K562 (cell line): Measurements from ENCODE around the gene DYNLT4. TPM values are rescaled to one million over a fixed set of nuclear protein-coding genes. Genes with fewer than 3 reads are reported as not detected.

Experiments used
- ELF2 ChIP-seq: fragments of 250-450 bp; sonication (Bioruptor Pico); IDR thresholded peaks from 2 replicates; pipeline ENCODE4 v1.5.0; 2021; ENCODE audit warnings: mild to moderate bottlenecking
- NR4A1 ChIP-seq, 2 experiments: fragments of 250-450 bp in 1 of 2; fragments of 450-650 bp in 1 of 2; sonication (Bioruptor Pico) in 1 of 2; IDR thresholded peaks; 2 replicates each; pipeline versions ENCODE4 v1.4.0 to v1.6.1; 2016 to 2020; ENCODE audit warnings: mild to moderate bottlenecking in 2 of 2, missing compliant biosample characterization in 1 of 2, missing genetic modification characterization in 1 of 2, moderate library complexity in 1 of 2
- REST ChIP-seq, 2 experiments: fragments of 450-650 bp; formaldehyde crosslinking in 1 of 2; IDR thresholded peaks; 2 replicates each; pipeline versions ENCODE4 v1.4.0 to v1.6.1; 2014 to 2020; ENCODE audit warnings: mild to moderate bottlenecking in 2 of 2, borderline replicate concordance in 1 of 2, low read depth in 1 of 2
- ZNF511 ChIP-seq: sonication (generic); formaldehyde crosslinking; IDR thresholded peaks from 2 replicates; pipeline ENCODE4 v1.8.0; 2022; ENCODE audit warnings: mild to moderate bottlenecking, missing genetic modification reagents
- polyA plus RNA-seq, 8 experiments: library from polyadenylated mRNA; depleted of rRNA in 4 of 8; stranded (reverse) in 5 of 8; unstranded in 3 of 8; fragments of >200 nt; fragmentation: Nextera tagmentation in 2 of 8; fragmentation: Illumina TruSeq in 1 of 8; extraction: Ambion mirVana in 2 of 8; extraction: Trizol in 1 of 8; gene quantifications; 2 replicates each; pipeline versions ENCODE4 v1.2.1 to v1.2.3, GENCODE V29; 2011 to 2014; ENCODE audit warnings: inconsistent platforms in 1 of 8, missing spikeins in 1 of 8
- total RNA-seq, 7 experiments: library from RNA; depleted of rRNA in 6 of 7; stranded (reverse); fragments of >200 nt in 6 of 7; fragmentation: Illumina TruSeq in 2 of 7; extraction: Trizol in 2 of 7; gene quantifications; 2 replicates each; pipeline versions ENCODE4 v1.2.1 to v1.2.3, GENCODE V29; 2011 to 2021; ENCODE audit warnings: low replicate concordance in 1 of 7
- TF ChIP-seq, protein P1 (sequence below): fragments of 450-650 bp; IDR thresholded peaks from 2 replicates; pipeline ENCODE4 v1.7.1; 2018; ENCODE audit warnings: mild to moderate bottlenecking, low read depth; ENCODE audit not compliant: partially characterized antibody
- TF ChIP-seq, protein P2 (sequence below): sonication (generic); formaldehyde crosslinking; IDR thresholded peaks from 2 replicates; pipeline ENCODE4 v1.8.1; 2023; ENCODE audit warnings: mild to moderate bottlenecking, missing genetic modification reagents
- TF ChIP-seq, protein P3 (sequence below): fragments of 250-450 bp; sonication (Bioruptor Pico); IDR thresholded peaks from 2 replicates; pipeline ENCODE4 v1.9.0; 2021; ENCODE audit warnings: mild to moderate bottlenecking, inconsistent platforms
- TF ChIP-seq, protein P4 (sequence below): sonication (generic); formaldehyde crosslinking; IDR thresholded peaks from 2 replicates; pipeline ENCODE4 v1.9.0; 2022; ENCODE audit warnings: mild to moderate bottlenecking, missing genetic modification reagents

The DYNLT4 gene
- total and polyA plus RNA-seq, 9 of the 15 experiments (the other 6 are each of a cell fraction or from before 2014, with no cell fraction given), result 0.29 to 0.73 TPM; not detected in 7

DNA sequence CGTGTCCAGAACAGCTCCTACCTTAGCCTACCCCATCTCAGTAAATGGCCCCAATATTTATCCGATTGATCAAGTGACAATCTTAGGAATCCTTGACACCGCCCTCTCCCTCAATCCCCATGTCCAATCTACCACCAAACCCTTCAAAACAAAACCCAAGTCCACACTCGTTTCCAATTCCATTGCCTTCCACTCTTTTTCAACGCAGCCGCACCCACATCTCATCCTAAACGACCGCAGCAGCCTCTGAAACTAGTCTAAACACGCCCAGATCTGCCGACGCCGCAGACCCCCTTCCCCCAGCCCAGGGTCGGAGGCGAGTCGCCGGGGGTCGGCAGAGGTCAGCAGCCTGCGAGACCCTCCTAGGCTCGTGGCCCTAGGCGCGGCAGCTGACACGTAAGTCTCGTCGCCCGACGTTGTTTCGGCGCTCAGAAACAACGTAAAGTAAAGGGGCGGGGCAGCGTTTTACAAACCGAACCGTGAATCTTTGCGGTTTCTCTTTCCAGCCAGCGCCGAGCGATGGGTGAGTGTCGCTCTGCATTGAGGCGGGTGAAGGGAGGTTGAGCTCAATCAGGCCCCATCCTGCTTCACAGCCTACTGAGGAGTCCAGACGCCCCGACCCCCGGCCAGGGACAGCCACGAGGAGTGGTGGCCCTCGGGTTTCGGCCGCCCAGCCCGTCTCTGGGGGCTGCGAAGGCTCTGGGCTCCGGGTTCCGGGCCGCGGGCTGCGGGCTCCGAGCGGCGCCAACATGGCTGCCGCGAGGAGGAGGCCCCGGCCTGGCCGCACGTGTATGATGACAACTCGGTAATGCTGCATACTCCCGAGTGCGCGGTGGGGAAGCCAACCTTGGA is 31.8 kb downstream of the DYNLT4 start, which contains the start of gene RPS8 (continued):
- TF ChIP-seq REST (IDR thresholded peaks at IDR 0.05; ENCODE audit: borderline replicate concordance), result no peak
- TF ChIP-seq REST (CRISPR knock-in tag; IDR thresholded peaks at IDR 0.05; ENCODE audit: low read depth), result no peak; the same call in 1 of the 2 replicates
- peak; percentile 50 for TF ChIP-seq ZNF511 (CRISPR knock-in tag)
- TF ChIP-seq, protein P1, sequence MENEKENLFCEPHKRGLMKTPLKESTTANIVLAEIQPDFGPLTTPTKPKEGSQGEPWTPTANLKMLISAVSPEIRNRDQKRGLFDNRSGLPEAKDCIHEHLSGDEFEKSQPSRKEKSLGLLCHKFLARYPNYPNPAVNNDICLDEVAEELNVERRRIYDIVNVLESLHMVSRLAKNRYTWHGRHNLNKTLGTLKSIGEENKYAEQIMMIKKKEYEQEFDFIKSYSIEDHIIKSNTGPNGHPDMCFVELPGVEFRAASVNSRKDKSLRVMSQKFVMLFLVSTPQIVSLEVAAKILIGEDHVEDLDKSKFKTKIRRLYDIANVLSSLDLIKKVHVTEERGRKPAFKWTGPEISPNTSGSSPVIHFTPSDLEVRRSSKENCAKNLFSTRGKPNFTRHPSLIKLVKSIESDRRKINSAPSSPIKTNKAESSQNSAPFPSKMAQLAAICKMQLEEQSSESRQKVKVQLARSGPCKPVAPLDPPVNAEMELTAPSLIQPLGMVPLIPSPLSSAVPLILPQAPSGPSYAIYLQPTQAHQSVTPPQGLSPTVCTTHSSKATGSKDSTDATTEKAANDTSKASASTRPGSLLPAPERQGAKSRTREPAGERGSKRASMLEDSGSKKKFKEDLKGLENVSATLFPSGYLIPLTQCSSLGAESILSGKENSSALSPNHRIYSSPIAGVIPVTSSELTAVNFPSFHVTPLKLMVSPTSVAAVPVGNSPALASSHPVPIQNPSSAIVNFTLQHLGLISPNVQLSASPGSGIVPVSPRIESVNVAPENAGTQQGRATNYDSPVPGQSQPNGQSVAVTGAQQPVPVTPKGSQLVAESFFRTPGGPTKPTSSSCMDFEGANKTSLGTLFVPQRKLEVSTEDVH, result peak; percentile 90
- TF ChIP-seq, protein P2, sequence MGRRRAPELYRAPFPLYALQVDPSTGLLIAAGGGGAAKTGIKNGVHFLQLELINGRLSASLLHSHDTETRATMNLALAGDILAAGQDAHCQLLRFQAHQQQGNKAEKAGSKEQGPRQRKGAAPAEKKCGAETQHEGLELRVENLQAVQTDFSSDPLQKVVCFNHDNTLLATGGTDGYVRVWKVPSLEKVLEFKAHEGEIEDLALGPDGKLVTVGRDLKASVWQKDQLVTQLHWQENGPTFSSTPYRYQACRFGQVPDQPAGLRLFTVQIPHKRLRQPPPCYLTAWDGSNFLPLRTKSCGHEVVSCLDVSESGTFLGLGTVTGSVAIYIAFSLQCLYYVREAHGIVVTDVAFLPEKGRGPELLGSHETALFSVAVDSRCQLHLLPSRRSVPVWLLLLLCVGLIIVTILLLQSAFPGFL (CRISPR knock-in tag), result no peak; the same call in 1 of the 2 replicates
- TF ChIP-seq, protein P3, sequence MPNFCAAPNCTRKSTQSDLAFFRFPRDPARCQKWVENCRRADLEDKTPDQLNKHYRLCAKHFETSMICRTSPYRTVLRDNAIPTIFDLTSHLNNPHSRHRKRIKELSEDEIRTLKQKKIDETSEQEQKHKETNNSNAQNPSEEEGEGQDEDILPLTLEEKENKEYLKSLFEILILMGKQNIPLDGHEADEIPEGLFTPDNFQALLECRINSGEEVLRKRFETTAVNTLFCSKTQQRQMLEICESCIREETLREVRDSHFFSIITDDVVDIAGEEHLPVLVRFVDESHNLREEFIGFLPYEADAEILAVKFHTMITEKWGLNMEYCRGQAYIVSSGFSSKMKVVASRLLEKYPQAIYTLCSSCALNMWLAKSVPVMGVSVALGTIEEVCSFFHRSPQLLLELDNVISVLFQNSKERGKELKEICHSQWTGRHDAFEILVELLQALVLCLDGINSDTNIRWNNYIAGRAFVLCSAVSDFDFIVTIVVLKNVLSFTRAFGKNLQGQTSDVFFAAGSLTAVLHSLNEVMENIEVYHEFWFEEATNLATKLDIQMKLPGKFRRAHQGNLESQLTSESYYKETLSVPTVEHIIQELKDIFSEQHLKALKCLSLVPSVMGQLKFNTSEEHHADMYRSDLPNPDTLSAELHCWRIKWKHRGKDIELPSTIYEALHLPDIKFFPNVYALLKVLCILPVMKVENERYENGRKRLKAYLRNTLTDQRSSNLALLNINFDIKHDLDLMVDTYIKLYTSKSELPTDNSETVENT (CRISPR knock-in tag), result peak; percentile 87
- TF ChIP-seq, protein P4, sequence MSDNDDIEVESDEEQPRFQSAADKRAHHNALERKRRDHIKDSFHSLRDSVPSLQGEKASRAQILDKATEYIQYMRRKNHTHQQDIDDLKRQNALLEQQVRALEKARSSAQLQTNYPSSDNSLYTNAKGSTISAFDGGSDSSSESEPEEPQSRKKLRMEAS (CRISPR knock-in tag), result peak; percentile 95
- TF ChIP-seq NR4A1 (CRISPR knock-in tag; IDR thresholded peaks at IDR 0.05), result 0 out of 2 replicates have a peak, but pooled peaks have one; percentile 25
- peak; percentile 66; the same call in 1 of the 2 replicates for TF ChIP-seq NR4A1 (tag; IDR thresholded peaks at IDR 0.05)
- peak; percentile 46; the same call in 1 of the 2 replicates for TF ChIP-seq ELF2
